Activated CD8-positive, alpha-beta memory T cell treated with anti-CD3 and anti-CD28 coated beads for 1 hour (primary cell): ENCODE measurements around the gene GLRA3.
"Not testable (repeated sequence)": the region's sequence is repeated elsewhere in the genome, so short reads cannot be mapped to it uniquely, and the experiment has no call there.

Experiments used
- DNase-seq, 2 donors: peaks; one replicate each; pipeline ENCODE4 v3.0.0-alpha.2; 2020; ENCODE audit warnings: low read depth in 1 of 2; ENCODE audit errors: extremely low read depth in 1 of 2

The GLRA3 gene

GRCh38 chr4:174813292-174813691 is 15.8 kb downstream of the GLRA3 start:
- DNase-seq = no peak

DNA sequence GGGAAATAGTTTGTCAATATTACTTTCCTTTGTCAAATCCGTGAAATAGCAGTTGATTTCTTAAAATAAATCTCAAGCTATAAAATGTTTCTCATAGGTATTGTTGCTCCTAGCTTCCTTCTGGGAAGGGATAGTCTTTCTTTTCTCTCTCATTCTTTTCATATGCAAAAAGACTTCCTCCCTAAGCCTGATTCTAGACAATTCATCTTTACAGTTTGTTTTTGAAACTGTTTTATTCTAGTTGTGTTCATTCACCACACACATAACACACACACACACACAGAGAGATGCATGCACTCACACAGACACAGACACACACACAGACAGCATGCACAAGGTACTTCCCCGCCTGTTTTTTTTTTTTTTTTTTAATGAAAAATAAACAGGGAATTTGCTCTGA is 18.2 kb downstream of the GLRA3 start:
- no peak for DNase-seq

DNA sequence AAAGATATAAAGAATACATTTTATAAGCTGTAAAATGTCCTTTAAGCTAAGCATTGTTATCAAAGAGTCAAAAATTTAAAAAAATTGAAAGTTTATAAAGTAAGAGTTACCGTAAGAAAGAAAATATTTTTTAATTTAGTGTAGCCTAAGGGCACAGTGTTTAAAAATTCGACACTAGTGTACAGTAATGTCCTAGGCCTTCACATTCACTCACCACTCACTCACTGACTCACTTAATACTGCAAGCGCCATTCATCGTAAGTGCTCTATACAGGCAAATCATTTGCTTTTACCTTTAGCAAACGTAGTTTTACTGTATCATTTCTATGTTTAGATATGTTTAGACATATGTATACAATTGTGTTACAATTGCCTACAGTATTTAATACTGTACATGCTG is 20.2 kb downstream of the GLRA3 start:
- no peak for DNase-seq

- no peak for DNase-seq
These were observed 20.9 kb downstream of the GLRA3 start for GRCh38 chr4:174808119-174808518.

DNA sequence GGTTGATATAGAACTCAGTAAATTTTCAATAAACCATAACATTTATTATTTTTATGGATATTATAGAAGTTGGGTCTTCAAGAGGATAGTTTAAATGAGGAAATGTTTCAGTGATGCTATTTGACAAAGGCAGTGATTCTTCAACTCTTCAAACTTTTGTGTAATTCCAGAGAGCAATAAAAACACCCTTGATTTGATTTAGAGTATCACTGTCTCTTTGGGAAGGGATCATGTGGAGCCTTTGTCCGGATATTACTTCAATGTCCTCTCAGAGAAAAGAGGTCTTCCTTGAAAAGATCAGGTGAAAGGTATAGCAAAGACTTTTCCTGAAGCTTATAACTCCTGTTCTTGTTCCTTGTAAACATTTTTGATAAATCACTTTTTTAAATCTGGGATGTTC is 23.3 kb downstream of the GLRA3 start:
- DNase-seq = no peak

GRCh38 chr4:174794543-174795094 is 34.4 kb downstream of the GLRA3 start:
- no peak for DNase-seq

DNA sequence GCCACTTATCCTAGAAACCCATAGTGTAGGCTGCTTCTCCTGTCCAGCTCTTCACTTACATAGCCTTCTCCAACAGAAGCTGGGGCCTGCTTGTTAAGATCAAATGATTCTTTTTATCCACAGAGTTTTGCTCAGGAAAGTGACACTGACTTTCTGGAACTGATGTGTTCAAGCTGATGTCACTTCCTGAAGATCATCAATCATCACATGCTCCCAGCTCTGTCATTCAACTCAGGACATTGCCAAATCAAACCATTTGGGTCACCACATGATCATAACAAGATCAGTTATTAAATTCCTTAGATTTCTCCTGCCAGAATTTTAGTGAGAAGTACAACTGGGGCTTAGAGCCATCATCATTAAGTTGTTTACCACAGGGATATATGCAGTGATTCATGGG is 39.4 kb downstream of the GLRA3 start:
- DNase-seq = no peak

- DNase-seq = not testable (repeated sequence)
These were observed 50.6 kb downstream of the GLRA3 start for GRCh38 chr4:174778274-174778986.

DNA sequence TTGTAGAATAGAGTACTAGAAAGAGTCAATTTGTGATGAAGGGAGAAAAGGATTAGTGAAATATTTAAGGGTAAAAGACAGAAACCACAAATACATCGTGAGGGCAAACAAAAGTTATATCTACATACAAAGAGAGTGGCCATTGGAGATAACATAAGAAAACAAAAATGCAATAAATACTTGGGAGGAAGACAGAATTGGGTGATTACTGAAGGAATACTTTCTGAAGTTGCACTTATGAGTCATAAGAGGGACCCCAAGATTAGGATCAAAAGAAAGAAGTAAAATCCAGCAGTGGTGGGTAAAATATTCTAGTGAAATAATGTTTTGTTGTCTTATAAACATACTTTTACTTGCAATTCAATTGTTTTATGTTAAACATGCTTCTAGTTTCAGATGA is 53.7 kb downstream of the GLRA3 start:
- DNase-seq = no peak

- no peak for DNase-seq
These were observed 64.8 kb downstream of the GLRA3 start for GRCh38 chr4:174764105-174764729.

DNA sequence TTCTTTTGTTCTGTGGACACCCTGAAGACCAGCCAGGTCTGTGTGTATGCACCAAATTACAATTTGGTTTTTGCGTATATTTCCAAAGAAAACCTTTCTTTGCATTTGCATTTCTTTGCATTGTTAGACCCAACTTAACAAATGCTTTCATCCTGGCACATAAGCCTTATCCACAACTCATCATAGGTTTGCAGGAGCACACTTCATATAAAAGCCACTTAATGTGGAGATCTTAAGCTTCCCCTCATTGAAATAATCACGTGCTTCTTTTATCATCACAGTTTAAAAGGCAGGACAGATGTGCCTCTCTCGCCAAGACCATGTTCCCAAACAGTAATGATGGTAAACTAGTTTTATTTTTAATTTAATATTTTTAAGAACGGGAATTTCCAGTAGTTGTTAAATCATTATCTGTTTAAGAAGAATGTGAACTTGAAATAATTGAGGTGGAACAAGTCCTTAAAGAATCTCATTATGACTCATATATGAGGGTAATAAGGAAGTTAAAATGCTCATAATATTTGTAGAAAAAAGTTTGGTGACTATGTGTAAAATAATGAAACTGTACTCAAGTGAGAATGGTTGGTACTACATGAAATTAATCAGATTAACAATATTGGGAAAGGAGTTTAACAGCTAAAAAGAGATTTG is 65.5 kb downstream of the GLRA3 start:
- DNase-seq = no peak

- DNase-seq = no peak
These were observed 67.6 kb downstream of the GLRA3 start for GRCh38 chr4:174761451-174761850.

DNA sequence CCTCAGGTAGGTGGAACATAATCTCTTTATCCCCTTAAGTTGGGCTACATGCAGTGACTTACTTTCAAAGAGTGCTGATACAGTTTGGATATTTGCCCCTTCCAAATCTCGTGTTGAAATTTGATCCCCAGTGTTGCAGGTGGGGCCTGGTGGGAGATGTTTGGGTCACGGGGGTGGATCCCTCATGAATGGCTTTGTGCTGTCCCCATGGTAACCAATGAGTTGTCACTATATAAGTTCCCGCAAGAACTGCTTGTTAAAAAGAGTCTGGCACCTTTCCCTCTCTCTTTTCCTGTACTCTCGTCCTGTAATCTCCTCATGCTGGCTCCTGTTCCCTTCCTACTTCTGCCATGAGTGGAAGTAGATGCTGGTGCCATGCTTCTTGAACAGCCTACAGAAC is 71.3 kb downstream of the GLRA3 start:
- no peak for DNase-seq

- no peak for DNase-seq
These were observed 76.0 kb downstream of the GLRA3 start for GRCh38 chr4:174753021-174753420.

GRCh38 chr4:174752026-174752425 is 77.0 kb downstream of the GLRA3 start:
- no peak for DNase-seq

DNA sequence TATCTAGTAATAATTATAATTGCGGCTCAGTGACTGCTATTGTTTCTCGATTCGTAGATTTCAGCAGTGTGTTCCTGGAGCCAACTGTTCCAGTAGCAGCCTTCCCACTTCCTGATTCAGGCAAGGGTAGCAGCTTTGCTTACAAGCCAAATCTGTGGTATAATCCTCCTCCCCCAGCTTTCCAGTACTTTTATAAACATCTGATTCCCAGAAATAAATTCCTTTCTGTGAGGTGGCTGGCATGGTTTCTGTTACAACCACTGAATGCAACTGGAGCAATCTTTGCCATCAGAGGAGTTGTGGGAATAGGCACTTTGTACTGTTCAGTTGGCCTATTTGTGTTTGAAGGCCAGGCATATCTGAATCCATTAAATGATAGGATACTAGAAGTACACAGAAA is 80.0 kb downstream of the GLRA3 start:
- DNase-seq = no peak

- no peak for DNase-seq
These were observed 82.3 kb downstream of the GLRA3 start for GRCh38 chr4:174746710-174747109.

GRCh38 chr4:174742561-174742960 is 86.5 kb downstream of the GLRA3 start:
- DNase-seq = no peak

- no peak for DNase-seq
These were observed 89.5 kb downstream of the GLRA3 start for GRCh38 chr4:174739576-174739975.

DNA sequence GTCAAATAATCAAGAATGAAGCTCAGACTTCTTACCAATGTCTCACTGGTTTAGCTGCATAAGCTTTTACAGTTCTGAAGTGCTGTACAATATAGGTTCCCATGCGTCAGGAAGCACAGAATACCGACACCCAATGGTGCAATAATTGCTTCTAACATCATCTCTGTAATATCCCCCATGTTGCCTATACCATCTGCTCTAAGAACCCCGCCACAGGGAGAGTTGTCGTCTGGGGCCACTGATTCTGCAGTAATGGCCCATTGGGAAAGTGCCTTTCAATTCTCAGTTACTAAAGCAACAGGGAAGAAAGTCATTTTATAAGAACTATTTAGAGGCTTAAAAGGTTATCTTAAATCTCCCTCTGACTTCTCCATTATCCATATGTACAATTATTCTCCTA is 94.9 kb downstream of the GLRA3 start:
- no peak for DNase-seq

DNA sequence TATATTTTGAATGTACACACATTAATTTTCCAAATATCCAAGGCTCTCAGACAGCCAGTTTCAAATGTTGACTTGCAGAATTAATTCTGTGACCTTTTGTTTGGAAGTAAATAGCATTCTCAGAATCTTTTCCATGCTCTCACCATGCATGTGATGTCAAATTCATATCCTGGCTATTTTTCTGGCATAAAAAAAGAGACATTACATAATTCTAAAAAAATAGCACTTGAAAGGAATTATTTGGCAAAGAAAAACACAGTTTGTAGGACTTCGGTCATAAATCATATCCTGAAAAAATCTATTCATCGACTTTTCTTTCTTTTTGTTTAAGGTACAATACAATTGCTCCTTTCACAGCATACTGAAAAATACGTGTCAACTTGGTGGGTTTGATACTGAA is 111.2 kb downstream of the GLRA3 start:
- DNase-seq = no peak
